Fibroblast of pulmonary artery (primary cell): ENCODE data around the gene PTPRC.

ENCODE experiments used
- DNase-seq: peaks from one replicate; pipeline ENCODE4 v3.0.0-alpha.2; 2010; ENCODE audit warnings: low read depth
- H3K4me3 ChIP-seq: replicated peaks from 2 replicates; pipeline ENCODE4 v1.5.1; 2011; ENCODE audit warnings: low read depth, mild to moderate bottlenecking, control low read depth, low read length, moderate library complexity
- CTCF ChIP-seq: IDR thresholded peaks from 2 replicates; pipeline ENCODE4 v1.5.1; 2011; ENCODE audit warnings: mild to moderate bottlenecking, control low read depth, low read length, inconsistent platforms; ENCODE audit errors: missing control alignments

Gene PTPRC

GRCh38 chr1:198649968-198650338 lies 11.1 kb downstream of the PTPRC start:
- DNase-seq = no peak
- H3K4me3 ChIP-seq = no peak overlapping the region
- no peak for TF ChIP-seq CTCF

- no peak for TF ChIP-seq CTCF
- no peak for DNase-seq
- no peak overlapping the region for H3K4me3 ChIP-seq
These were observed 11.7 kb downstream of the PTPRC start for GRCh38 chr1:198650506-198650905.

GRCh38 chr1:198651650-198652400 lies 13.0 kb downstream of the PTPRC start:
- TF ChIP-seq CTCF = no peak
- no peak overlapping the region for H3K4me3 ChIP-seq
- DNase-seq = no peak

GRCh38 chr1:198653808-198654413 lies 15.1 kb downstream of the PTPRC start:
- no peak overlapping the region for H3K4me3 ChIP-seq
- TF ChIP-seq CTCF = no peak

GRCh38 chr1:198655459-198656121 lies 16.8 kb downstream of the PTPRC start:
- no peak for TF ChIP-seq CTCF
- no peak for DNase-seq
- H3K4me3 ChIP-seq = no peak overlapping the region

More at GRCh38 chr1:198653808-198654413, 15.1 kb downstream of the PTPRC start:
- DNase-seq = no peak

GRCh38 chr1:198656500-198656932 lies 17.7 kb downstream of the PTPRC start:
- no peak for TF ChIP-seq CTCF
- DNase-seq = peak; percentile 24

More at GRCh38 chr1:198656500-198656932, 17.7 kb downstream of the PTPRC start:
- no peak overlapping the region for H3K4me3 ChIP-seq
